ENCODE measurements around the gene CORIN.

DNA sequence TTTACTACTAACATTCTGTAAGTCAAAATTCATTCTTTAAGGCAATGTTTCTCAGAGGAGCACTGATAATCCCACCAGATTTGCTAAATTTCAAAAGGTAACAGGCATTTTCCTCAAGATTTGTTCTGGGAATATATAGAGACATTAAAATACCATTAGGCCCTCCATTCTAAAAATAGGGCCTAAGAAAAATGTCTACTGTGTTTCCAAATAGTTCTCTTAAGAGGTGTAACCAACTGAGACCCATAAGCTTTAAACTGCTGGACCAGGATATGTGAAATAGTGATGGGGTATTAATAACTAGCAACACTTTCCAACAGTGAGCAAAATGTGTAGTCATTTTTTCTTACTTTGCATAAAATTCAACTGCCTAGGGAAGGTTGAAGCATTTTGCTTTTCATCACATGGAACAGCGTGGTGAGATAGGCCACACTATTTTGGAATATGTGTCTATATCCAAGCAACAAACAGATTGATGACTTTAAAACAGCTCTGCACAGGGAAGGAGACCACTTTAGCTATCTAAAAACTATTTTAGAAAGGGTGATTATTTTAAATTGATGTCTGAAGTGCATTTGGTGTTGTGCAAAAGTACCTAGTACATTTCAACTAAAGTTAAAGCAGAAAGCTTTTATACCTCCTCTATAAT lies 89.9 kb downstream of the CORIN start:
- TF ChIP-seq, protein P1, sequence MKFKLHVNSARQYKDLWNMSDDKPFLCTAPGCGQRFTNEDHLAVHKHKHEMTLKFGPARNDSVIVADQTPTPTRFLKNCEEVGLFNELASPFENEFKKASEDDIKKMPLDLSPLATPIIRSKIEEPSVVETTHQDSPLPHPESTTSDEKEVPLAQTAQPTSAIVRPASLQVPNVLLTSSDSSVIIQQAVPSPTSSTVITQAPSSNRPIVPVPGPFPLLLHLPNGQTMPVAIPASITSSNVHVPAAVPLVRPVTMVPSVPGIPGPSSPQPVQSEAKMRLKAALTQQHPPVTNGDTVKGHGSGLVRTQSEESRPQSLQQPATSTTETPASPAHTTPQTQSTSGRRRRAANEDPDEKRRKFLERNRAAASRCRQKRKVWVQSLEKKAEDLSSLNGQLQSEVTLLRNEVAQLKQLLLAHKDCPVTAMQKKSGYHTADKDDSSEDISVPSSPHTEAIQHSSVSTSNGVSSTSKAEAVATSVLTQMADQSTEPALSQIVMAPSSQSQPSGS (IDR thresholded peaks at IDR 0.05; ENCODE audit: low read length): no peak
- TF ChIP-seq FOXK2 (IDR thresholded peaks at IDR 0.05) (no peak), SIN3A (IDR thresholded peaks at IDR 0.05; ENCODE audit: low read depth, low read length) (no peak)
- TF ChIP-seq, protein P2, sequence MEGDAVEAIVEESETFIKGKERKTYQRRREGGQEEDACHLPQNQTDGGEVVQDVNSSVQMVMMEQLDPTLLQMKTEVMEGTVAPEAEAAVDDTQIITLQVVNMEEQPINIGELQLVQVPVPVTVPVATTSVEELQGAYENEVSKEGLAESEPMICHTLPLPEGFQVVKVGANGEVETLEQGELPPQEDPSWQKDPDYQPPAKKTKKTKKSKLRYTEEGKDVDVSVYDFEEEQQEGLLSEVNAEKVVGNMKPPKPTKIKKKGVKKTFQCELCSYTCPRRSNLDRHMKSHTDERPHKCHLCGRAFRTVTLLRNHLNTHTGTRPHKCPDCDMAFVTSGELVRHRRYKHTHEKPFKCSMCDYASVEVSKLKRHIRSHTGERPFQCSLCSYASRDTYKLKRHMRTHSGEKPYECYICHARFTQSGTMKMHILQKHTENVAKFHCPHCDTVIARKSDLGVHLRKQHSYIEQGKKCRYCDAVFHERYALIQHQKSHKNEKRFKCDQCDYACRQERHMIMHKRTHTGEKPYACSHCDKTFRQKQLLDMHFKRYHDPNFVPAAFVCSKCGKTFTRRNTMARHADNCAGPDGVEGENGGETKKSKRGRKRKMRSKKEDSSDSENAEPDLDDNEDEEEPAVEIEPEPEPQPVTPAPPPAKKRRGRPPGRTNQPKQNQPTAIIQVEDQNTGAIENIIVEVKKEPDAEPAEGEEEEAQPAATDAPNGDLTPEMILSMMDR (IDR thresholded peaks at IDR 0.05 in 2 of 3, conservative IDR thresholded peaks at IDR 0.05 in 1 of 3; ENCODE audit: control insufficient read depth in 2 of 3, extremely low read depth in 1 of 3, insufficient read depth in 1 of 3, low read depth in 3 of 3, low read length in 3 of 3): no peak

All from GM12878 (cell line).